Left lung (tissue), 10 donors: ENCODE measurements around the gene USP24. TPM values are rescaled to one million over a fixed set of nuclear protein-coding genes. Genes with fewer than 3 reads are reported as not detected.

Experiments
- ATAC-seq: fragments of 200-7000 bp; cut with Tn5 transposase; one replicate; pipeline ENCODE4 v1.9.1; 2020; ENCODE audit warnings: moderate library complexity
- DNase-seq, 4 donors: peaks; one replicate each; pipeline ENCODE4 v3.0.0-alpha.2; 2013 to 2020
- H3K27ac ChIP-seq, 2 donors: fragments of 200-600 bp; sonication (generic) in 1 of 2; one replicate each; pipeline versions ENCODE4 v1.5.0 to v1.8.0; 2020 to 2021
- H3K27me3 ChIP-seq, 2 donors: fragments of 200-600 bp; sonication (generic) in 1 of 2; one replicate each; pipeline versions ENCODE4 v1.5.0 to v1.8.0; 2020 to 2021
- H3K36me3 ChIP-seq, 2 donors: fragments of 200-600 bp; sonication (generic) in 1 of 2; one replicate each; pipeline versions ENCODE4 v1.5.0 to v1.8.0; 2020 to 2021
- H3K4me1 ChIP-seq, 2 donors: fragments of 200-600 bp; one replicate each; pipeline ENCODE4 v1.8.0; 2021
- H3K4me3 ChIP-seq, 2 donors: fragments of 200-600 bp; sonication (generic) in 1 of 2; one replicate each; pipeline versions ENCODE4 v1.5.0 to v1.8.0; 2020 to 2021; ENCODE audit warnings: mild to moderate bottlenecking in 1 of 2
- H3K9me3 ChIP-seq, 2 donors: fragments of 200-600 bp; sonication (generic) in 1 of 2; one replicate each; pipeline versions ENCODE4 v1.5.0 to v1.8.0; 2020 to 2021
- intact Hi-C, 2 donors: fragments of 100-400 bp; cut with DNase I; formaldehyde crosslinking; loops; one replicate each; pipeline versions ENCODE4 v1.11.2 to v1.14.2; 2022
- polyA plus RNA-seq, 6 donors: library from polyadenylated mRNA; unstranded; fragments of 120-200 nt; gene quantifications; one replicate each; pipeline ENCODE4 v1.2.1, GENCODE V29; 2013; ENCODE audit not compliant: insufficient read length in 6 of 6
- total RNA-seq, 2 donors: library from RNA; stranded (reverse); fragmentation: NEBNext Ultra II Directional; extraction: Animal tissue kit (Norgen Biotek cat#: 25700); gene quantifications; one replicate each; pipeline ENCODE4 v1.2.1, GENCODE V29; 2021
- TF ChIP-seq, protein P1 (sequence below), 2 donors: fragments of 200-600 bp; sonication (generic) in 1 of 2; IDR thresholded peaks; one replicate each; pipeline versions ENCODE4 v1.5.0 to v1.8.0; 2021; ENCODE audit warnings: antibody characterized with exemption in 2 of 2
- donor health status: DM: no; HTN: yes; CAD: no.
- donor health status: DM: no; HTN: no; CAD: no.

Gene USP24
- total and polyA plus RNA-seq, 8 donors = 26.1 to 63.7 (median 47.2) TPM

DNA sequence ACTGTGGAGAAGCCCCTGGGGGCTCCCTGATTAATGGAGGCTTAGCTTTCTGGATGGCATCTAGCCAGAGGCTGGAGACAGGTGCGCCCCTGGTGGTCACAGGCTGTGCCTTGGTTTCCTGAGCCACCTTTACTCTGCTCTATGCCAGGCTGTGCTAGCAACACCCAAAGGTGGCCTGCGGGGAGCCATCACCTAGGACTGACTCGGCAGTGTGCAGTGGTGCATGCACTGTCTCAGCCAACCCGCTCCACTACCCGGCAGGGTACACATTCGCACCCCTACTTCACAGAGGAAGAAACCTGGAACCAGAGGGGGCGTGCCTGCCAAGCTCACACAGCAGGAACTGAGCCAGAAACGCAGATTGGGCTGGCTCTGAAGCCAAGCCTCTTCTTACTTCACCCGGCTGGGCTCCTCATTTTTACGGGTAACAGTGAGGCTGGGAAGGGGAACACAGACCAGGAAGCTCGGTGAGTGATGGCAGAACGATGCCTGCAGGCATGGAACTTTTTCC, 151.0 kb downstream of the USP24 start:
- ATAC-seq = peak; percentile 5
- H3K4me3 ChIP-seq = no peak overlapping the region
- H3K27me3 ChIP-seq = no peaks in the 10 kb centered on the region
- no peak for DNase-seq
- H3K4me1 ChIP-seq = no peaks in the 10 kb centered on the region
- TF ChIP-seq, protein P1, sequence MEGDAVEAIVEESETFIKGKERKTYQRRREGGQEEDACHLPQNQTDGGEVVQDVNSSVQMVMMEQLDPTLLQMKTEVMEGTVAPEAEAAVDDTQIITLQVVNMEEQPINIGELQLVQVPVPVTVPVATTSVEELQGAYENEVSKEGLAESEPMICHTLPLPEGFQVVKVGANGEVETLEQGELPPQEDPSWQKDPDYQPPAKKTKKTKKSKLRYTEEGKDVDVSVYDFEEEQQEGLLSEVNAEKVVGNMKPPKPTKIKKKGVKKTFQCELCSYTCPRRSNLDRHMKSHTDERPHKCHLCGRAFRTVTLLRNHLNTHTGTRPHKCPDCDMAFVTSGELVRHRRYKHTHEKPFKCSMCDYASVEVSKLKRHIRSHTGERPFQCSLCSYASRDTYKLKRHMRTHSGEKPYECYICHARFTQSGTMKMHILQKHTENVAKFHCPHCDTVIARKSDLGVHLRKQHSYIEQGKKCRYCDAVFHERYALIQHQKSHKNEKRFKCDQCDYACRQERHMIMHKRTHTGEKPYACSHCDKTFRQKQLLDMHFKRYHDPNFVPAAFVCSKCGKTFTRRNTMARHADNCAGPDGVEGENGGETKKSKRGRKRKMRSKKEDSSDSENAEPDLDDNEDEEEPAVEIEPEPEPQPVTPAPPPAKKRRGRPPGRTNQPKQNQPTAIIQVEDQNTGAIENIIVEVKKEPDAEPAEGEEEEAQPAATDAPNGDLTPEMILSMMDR (IDR thresholded peaks at IDR 0.05) = no peak
- H3K36me3 ChIP-seq = peaks cover 3 to 64% of the 10 kb centered on the region in 2 donors
- H3K27ac ChIP-seq = no peak overlapping the region
- intact Hi-C loops = no loop called here
- H3K9me3 ChIP-seq = no peaks in the 10 kb centered on the region

DNA sequence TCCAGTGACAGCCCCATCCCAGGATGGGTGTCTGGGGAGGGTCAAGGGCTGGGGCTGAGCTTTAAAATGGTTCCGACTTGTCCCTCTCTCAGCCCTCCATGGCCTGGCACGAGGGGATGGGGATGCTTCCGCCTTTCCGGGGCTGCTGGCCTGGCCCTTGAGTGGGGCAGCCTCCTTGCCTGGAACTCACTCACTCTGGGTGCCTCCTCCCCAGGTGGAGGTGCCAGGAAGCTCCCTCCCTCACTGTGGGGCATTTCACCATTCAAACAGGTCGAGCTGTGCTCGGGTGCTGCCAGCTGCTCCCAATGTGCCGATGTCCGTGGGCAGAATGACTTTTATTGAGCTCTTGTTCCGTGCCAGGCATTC, 151.6 kb downstream of the USP24 start:
- H3K4me3 ChIP-seq = no peak overlapping the region
- no peak overlapping the region for H3K27ac ChIP-seq
- TF ChIP-seq, protein P1 (IDR thresholded peaks at IDR 0.05) = no peak
- ATAC-seq (no peak), DNase-seq (no peak)
- peaks cover 3 to 64% of the 10 kb centered on the region in 2 donors for H3K36me3 ChIP-seq
- no peaks in the 10 kb centered on the region for H3K4me1 ChIP-seq
- H3K9me3 ChIP-seq = no peaks in the 10 kb centered on the region
- H3K27me3 ChIP-seq = no peaks in the 10 kb centered on the region
- intact Hi-C loops = no loop called here

DNA sequence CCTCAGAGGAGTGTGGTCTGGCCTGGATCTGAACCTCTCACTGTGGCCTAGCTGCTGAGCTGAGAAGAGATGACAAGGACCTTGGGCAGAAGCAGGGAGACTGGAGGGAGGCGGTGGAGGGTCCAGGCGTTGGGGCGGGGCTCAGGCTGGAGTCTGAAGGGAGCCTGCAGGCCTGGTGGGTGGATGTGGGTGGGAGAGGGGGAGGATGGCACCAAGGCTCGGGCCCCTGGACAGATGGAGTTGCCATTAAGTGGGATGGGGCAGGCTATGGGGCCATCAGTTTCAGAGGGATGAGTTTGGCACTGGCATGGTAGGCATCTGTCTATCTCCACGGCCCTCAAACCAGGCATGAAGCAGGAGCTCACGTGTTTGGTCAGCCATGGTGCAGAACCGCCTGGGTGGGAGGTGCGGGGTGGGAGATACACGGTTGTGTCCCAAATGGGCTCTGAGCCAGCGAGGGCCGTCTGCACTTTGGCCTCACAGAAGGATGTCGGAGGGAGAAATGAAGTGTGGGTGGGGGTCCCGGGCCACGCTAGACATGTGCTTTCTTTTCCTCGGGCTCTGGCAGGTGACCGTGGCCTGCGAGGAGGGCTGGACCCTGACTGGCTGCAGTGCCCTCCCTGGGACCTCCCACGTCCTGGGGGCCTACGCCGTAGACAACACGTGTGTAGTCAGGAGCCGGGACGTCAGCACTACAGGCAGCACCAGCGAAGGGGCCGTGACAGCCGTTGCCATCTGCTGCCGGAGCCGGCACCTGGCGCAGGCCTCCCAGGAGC, 152.2 kb downstream of the USP24 start:
- H3K4me3 ChIP-seq = no peak overlapping the region
- no peaks in the 10 kb centered on the region for H3K9me3 ChIP-seq
- H3K27me3 ChIP-seq = no peaks in the 10 kb centered on the region
- H3K4me1 ChIP-seq = no peaks in the 10 kb centered on the region
- peaks cover 0 to 58% of the 10 kb centered on the region in 2 donors for H3K36me3 ChIP-seq
- intact Hi-C loops = no loop called here
- H3K27ac ChIP-seq = no peak overlapping the region
- DNase-seq (peak in 1 of 4 donors; percentile 76), ATAC-seq (no peak)
- TF ChIP-seq, protein P1 (IDR thresholded peaks at IDR 0.05) = no peak

- Histone ChIP-seq H3K36me3 (peaks cover 0 to 47% of the 10 kb centered on the region in 2 donors), H3K4me1 (no peaks in the 10 kb centered on the region), H3K9me3 (no peaks in the 10 kb centered on the region), H3K27me3 (no peaks in the 10 kb centered on the region), H3K4me3 (no peak overlapping the region), H3K27ac (no peak overlapping the region)
- TF ChIP-seq, protein P1 (IDR thresholded peaks at IDR 0.05) = no peak
- ATAC-seq (peak; percentile 14), DNase-seq (no peak)
- intact Hi-C loops = no loop called here
These were observed 153.3 kb downstream of the USP24 start for GRCh38 chr1:55061706-55062321.

- TF ChIP-seq, protein P1 (IDR thresholded peaks at IDR 0.05) = no peak
These were observed 154.0 kb downstream of the USP24 start for GRCh38 chr1:55061000-55061705.

More at GRCh38 chr1:55061000-55061705, 154.0 kb downstream of the USP24 start:
- intact Hi-C loops = no loop called here
- DNase-seq = peak in 1 of 4 donors; percentile 57
- ATAC-seq = no peak
- Histone ChIP-seq H3K27me3 (no peaks in the 10 kb centered on the region), H3K4me3 (no peak overlapping the region), H3K4me1 (no peaks in the 10 kb centered on the region), H3K27ac (no peak overlapping the region), H3K36me3 (peaks cover 0 to 43% of the 10 kb centered on the region in 2 donors), H3K9me3 (no peaks in the 10 kb centered on the region)
